GM23248 (cell line): ENCODE results near the gene FMOD.

Source experiments
- EZH2 ChIP-seq: fragments of 200-600 bp; sonication (generic); IDR thresholded peaks from 2 replicates; pipeline ENCODE4 v1.6.1; 2018; ENCODE audit warnings: antibody characterized with exemption, mild to moderate bottlenecking; ENCODE audit not compliant: insufficient read depth, poor library complexity, severe bottlenecking
- EZH2phosphoT487 ChIP-seq: fragments of 200-600 bp; sonication (generic); IDR thresholded peaks from 2 replicates; pipeline ENCODE4 v1.6.1; 2018; ENCODE audit warnings: antibody characterized with exemption, moderate library complexity, mild to moderate bottlenecking, low read depth; ENCODE audit not compliant: insufficient read depth

DNA sequence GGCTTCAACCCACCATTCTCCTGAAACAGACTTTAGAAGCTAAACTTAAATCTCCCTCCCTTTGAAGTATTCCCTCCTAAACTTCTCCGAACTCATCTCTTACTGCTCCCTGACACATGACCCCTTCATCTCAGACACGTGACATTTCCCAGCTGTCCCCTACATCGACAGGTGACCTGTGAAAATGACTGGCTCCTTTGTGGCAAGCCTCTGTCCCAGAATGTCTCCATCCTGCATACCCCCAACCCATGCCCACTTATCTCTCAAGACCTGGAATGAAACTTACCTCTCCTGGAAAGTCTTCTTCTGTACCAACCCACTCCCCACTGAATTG is 4.2 kb downstream of the FMOD start:
- TF ChIP-seq EZH2phosphoT487 = no peak
- no peak for TF ChIP-seq EZH2
